GM18526 (cell line): ENCODE data around the gene TSC1.

ENCODE experiments used
- POLR2A ChIP-seq: IDR thresholded peaks from 3 replicates; pipeline ENCODE4 v1.6.1; 2011; ENCODE audit not compliant: insufficient read length; ENCODE audit errors: extremely low read depth

The TSC1 gene

DNA sequence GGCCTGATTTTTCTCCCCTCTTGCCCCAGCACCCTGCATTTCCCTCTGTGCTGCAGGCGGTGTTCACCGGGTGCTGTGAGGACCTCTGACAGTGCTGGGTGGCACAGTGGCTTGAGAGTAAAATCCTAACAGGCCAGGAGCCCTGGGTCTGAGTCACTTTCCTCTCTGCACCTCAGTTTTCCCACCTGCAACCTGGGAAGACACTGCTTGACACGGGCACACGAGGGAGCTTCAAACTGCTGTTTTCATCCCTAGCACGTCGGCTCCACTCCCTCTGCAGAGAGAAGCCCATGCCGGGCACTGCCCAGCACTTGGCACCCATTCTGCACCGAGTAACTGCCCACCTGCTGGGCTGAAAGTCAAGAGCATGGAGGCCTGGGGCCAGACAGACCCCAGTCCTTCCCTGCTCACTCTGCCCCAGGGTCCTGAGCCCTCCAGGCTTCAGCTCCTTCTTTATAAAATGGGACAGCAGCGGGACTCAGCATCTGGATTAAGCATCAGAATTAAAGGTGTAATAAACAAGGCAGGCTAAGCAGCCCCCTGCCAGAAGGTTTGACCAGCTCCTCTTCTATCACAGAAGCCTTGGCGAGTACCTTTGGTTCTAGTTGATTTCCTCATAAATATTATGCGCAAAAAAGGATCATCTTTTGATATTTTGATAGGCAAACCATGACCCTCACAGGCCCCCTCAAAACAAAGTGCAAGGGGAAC, 39.2 kb upstream of the TSC1 start:
- TF ChIP-seq POLR2A, result no peak

DNA sequence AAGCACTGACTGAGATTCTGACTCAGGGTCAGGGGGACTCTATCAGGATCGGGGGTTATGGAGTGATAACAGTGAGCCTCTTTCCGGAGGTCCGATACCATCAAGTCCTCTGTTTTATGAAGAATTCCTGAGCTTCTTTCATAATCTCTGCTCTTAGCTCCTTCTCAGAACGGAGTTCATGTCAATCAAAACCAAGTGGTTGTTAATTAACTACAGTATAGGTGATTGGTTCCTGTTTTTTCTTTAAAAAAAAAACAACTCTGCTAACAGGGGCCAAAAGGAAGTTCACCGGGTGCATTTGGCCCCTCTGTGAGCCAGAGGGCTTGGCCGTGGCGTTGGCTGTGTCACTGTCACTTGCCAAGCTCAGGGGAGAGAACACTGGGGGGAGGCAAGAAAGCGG, 38.0 kb upstream of the TSC1 start:
- TF ChIP-seq POLR2A, result peak; percentile 67

DNA sequence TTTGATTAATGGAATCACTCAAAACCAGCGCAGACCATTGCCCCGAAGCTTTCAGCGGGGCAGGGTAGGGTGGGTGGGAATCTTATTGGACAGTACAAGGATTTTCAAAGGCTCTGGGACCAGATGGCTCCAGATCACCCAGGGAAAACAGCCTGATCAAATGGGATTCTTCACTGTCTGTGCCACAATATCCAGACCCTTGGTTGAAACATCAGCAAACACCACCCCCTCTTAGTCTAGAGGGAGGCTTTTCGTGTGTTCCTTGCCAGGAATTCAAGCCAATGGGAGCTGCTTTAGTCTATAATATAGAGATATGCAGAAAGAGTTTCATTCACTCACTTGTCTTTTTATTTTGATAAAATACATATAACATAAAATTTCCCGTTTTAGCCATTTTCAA, 35.7 kb upstream of the TSC1 start:
- no peak for TF ChIP-seq POLR2A

DNA sequence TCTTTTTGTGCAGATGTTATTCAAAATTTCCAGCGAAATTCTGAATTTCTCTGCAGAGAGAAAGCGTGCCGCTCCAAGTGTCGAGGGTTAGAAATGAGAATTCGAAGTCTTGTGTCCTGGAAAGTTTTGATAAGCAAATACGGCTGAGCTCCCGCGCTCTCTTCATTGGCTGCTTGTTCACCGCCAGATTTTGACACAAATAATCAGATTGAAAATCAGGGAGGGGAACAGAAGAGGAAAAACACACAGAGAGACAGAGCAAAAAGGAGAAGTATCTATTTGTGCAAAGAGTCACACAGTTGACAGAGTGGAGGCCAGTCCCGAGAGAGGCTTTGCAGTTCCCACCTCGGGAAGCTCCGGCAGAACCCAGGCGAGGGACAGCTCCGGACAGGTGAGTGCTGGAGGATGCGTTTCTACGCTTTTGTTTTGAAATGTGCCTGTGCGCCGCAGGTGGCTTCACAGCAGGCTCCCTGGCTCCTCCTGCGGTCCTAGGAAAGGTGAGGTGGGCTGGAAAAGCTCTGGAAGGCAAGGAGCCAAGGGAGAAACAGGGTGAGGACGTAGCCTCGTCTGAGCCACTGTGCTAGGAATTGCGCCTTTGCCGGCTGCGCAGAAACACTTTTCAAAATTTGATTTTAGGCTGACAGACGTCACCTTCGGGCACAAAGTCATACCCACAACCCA, 34.2 kb upstream of the TSC1 start, which contains the start of gene GFI1B:
Gene GFI1B (plus strand): TSS at position 244 of the 681 bp plus-strand sequence. CDS start 7,985 bp downstream, outside the sequence.
- no peak for TF ChIP-seq POLR2A

DNA sequence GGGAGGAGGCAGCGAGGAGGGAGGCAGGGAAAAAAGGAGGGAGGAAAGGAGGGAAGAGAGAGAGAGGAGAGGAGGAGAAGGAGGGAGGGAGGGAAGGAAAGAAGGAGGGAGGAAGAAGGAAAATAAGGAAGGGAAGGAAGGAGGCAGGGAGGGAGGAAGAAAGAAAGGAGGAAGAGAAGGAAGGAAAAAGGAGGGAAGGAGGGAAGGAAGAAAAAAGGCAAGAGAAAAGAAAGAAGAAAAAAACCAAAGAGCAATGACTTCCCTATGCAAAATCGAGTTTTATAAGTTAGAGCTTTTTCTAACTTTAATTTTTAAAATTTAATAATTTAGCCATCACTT, 33.7 kb upstream of the TSC1 start:
- TF ChIP-seq POLR2A, result no peak

DNA sequence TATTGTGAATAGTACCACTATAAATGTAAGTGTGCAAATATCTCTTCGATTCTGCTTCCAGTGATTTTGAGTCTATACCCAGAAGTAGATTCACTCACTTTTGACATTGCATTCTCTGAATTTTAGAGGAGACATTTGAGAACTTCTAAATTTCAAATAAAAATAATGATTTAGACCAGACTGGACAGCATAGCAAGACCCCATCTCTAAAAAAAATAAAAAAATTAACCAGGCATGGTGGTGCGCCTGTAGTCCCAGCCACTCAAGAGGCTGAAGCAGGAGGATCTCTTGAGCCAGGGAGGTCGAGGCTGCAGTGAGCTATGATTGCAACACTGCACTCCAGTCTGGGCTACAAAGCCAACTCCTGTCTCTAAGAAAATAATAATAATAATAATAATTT, 32.2 kb upstream of the TSC1 start:
- TF ChIP-seq POLR2A, result no peak

DNA sequence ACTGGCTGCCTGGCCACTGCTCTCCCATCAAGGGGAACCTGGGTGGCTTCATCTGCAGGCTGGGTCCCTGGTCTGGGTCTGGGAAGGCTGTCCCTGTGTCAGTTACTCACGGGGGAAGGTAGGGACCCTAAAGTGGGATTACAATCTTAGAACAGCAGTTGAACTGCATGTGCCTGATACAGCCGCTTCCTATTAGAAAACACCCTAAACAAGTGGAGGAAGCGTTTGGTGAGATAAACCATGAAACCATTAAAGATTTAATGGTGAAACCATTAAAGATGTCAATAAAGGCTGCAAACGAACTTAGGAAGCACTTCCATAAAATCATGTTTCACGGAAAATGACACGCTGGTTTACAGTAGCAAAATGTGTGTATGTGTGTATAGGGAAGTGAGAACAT, 31.5 kb upstream of the TSC1 start:
- TF ChIP-seq POLR2A, result no peak

DNA sequence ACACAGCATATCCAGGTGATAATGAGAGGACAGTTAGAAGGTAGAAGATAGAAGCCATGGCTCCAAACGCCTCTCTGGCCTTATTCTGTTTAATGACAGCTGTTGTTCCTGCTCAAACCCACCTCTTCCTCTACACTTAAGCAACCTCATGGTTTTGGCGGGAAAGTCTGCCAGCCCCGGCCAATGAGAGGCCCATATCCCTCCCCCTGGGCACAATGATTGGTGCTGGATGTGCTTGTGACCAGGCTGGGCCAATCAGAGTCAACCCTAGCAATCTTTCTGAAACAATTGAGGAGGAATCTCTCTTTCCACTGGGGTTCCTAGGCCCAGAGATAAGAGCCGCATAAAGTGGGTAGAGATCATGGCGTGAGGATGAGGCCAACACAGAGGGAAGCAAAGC, 29.3 kb upstream of the TSC1 start:
- TF ChIP-seq POLR2A, result no peak

DNA sequence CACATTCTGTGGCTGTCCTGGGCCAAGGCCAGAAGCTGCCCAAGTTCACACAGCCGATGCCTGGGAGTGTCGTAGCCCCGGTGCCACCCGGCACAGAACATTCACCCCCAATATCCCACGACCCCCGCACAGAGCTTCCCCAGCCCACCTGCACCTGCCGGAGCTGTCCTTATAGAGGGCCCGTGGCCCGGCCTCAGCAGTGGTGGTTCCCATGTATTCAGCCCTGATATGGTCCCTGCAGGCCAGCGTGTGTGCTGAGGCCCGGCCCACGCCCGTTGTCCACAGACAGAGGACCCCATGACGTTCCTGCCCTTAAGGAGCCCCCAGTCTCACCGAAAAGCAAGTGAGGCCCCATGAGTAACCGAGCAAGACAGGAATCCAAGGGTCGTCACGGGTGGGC, 28.8 kb upstream of the TSC1 start:
- no peak for TF ChIP-seq POLR2A

DNA sequence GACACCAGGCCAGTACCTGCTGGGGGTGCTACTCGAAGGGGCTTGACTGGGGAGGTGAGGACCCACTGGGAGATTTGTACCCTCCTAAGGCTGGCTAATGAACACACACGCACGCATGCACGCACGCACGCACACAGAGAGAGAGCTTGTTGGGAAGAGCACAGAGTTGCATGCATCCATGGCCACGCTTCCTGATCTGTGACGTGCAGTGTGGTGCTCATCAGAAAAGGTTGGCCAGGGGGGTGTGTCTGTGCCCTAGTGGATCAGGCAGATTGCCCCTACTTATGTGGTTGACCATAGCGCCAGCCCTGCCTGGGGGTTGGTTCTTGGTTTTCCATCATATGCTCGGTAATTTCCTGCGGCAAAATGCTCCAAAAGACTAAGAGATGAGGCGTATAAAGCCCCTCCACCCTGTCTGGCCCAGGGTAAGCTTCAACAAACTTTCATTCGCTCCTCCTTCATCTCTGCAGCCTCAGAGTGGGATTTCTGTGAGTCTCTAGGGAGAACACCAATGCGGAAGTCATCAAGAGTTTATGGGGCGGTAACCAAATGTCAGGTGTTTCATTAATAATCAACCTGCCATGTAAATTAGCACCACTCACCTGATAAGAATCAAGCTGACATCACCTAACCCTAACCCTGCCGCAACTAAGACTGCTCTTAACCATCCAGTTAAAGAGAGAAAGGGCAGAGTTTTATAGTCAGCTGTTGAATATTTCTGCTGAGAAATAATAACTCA, 26.1 kb upstream of the TSC1 start:
- TF ChIP-seq POLR2A, result no peak

DNA sequence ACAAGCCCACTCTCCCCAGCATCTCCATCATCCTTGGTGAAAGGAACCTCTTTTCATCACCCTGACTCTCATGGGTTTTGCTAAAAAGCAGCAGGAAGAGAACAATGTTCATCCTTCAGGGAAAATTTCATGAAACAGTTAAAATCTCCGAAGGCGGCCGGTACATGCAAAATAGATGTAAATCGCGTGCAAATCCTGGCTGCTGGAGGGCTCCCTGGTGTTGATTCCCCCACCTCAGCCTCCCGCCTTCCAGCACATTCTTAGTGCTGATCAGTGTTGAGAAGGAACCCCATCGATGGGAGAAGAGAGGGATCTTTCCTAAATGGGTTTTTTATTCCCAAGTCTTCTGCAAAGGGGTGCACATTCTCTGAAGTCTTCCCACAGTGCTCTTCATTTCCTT, 25.4 kb upstream of the TSC1 start:
- TF ChIP-seq POLR2A, result no peak

DNA sequence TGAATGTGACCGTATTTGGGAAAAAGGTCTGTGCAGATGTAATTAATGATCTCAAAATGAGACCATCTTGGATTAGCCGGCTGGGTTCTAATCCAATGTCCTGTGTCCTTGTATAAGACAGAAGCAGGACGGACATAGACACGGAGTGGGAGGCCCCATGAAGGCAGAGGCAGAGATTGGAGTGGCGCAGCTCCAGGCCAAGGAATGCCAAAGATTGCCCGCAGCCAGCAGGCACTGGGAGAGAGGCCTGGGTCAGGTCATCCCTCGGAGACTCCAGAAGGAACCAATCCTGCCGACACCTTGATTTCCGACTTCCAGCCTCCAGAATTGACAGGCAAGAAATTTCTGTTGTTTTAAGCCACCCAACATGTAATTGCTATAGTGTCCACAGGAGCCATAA, 21.1 kb upstream of the TSC1 start:
- TF ChIP-seq POLR2A, result no peak

DNA sequence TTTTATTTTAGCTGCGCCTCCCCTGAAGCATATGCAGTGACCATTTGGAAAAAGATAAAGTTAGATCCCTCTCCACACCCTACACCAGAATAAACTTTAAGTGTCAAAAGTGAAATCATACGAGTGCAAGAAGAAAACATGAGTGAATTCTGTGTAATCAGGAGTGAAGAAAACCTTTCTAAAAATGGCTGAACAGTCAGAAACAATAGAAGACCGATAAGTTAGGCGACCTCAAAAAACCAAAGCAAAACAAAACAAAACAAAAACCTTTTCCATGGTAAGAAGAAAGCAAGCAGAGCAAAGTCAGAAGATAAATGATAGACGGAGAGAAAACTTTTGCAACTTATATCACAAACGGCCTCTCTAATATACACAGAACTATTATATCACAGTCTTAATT, 16.6 kb upstream of the TSC1 start:
- TF ChIP-seq POLR2A, result no peak

DNA sequence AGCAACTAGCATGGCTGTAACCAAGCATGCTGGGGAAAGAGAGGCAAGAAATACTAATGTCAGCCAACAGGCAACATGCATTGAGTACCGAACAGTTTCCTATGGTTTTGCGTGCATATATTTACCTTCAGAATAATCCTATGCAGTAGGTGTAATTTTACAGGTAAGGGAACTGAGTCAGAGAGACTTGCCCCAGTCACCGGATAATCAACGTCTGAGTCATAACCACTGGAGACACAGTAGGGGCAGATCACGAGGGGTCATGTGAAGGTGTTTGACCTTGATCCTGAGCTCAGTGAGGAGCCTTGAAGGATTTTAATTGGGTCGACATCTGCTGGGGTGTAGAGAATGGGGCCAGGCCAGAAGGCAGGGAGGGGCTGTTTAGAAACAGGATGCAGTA, 13.4 kb upstream of the TSC1 start:
- no peak for TF ChIP-seq POLR2A

DNA sequence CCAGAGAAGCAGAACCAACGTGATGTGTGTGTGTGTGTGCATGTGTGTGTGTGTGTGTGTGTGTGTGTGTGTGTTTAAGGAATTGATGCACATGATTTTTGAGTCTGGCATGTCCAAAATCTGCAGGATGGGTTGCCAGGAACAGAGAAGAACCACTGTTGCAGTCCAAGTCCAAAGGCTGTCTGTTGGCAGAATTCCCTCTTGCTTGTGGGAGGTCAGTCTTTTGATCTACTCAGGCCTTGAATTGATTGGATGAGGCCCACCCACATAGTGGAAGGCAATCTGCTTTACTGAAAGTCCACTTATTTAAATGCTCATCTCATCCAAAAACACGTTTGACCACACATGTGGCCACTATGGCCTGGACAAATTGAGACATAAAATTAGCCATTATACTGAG, 11.4 kb upstream of the TSC1 start:
- TF ChIP-seq POLR2A, result no peak

DNA sequence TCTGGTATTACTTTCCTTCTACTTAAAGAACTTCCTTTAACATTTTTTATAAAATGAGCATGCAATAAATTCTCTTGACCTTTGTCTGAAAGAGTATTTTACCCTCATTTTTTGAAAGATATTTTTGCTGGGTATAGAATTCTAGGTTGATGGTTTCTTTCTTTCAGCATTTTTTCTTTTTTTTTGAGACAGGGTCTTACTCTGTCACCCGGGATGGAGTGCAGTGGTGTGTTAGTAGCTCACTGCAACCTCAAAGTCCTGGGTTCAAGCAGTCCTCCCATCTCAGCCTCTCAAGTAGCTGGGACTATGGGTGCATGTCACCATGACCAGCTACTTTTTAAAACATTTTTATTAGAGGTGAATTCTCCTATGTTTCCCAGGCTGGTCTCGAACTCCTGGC, 10.7 kb upstream of the TSC1 start:
- no peak for TF ChIP-seq POLR2A

DNA sequence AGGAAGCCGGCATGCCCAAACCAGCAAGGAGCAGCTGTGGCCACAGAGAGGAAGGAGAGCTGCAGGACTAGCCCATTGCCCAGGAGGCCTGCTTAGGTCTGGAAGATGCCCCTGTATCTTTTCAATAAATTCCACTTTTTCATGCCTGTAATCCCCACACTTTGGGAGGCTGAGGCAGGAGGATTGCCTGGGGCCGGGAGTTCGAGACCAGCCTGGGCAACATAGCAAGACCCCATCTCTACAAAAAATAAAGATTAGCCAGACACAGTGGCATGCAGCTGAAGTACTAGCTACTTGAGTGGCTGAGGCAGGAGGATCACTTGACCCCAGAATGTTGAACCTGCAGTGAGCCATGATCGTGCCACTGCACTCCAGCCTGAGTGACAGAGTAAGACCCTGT, 5.3 kb upstream of the TSC1 start:
- TF ChIP-seq POLR2A, result no peak

DNA sequence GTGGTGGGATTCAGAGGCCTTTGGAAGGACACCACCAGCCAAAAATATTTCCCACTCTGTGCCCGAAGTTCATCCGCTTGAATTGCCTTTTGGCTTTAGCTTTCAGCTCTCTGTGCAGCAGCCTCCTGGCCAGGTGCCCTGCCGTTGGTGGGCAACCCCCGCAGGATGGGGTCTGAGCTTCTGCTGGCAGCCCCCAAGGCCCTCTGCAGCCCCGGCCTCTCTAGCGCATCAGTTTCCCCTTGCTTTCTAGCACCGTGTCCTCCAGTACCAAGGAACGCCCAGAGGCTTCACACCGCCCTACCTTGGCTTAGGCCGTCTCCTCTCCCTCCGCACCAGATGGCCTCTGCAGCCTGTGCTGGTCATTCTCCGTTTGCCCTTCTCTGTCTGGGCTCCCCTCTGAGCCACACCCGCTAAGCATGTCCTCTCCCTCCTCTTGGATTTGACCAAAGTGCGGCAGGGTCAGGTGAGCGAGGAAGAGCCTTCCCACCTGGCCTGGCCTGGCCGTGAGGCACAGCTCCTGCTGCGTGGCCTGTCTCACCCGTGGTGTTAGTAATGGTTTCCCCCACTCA, 4.2 kb upstream of the TSC1 start:
- TF ChIP-seq POLR2A, result no peak
